ENCODE data around the gene SKAP1. TPM values are rescaled to one million over a fixed set of nuclear protein-coding genes. Genes with fewer than 3 reads are reported as not detected.
"Not testable (repeated sequence)": the region's sequence is repeated elsewhere in the genome, so short reads cannot be mapped to it uniquely, and the experiment has no call there.

The SKAP1 gene
- total RNA-seq, 1 donor from 2014 or later = not detected

- Mint-ChIP-seq H3K27me3 (ENCODE audit: insufficient read depth, low read depth) (peaks cover 3% of the 10 kb centered on the region), H3K36me3 (no peaks in the 10 kb centered on the region), H3K4me3 (no peak overlapping the region), H3K4me1 (no peaks in the 10 kb centered on the region), H3K9me3 (no peaks in the 10 kb centered on the region), H3K27ac (no peak overlapping the region)
- Histone ChIP-seq H3K4me2 (no peak overlapping the region), H3K4me3 (no peak overlapping the region), H3K27ac (no peak overlapping the region), H3K27me3 (peaks cover 83% of the 10 kb centered on the region), H3K9ac (no peak overlapping the region), H3K36me3 (no peaks in the 10 kb centered on the region), H2AFZ (replicated peaks) (no peak overlapping the region), H3K4me1 (no peaks in the 10 kb centered on the region), H4K20me1 (ENCODE audit: low read depth) (no peaks in the 10 kb centered on the region), H3F3A (ENCODE audit: low read depth) (no peaks in the 10 kb centered on the region), H3K79me2 (ENCODE audit: low read depth) (no peaks in the 10 kb centered on the region), H3K9me3 (ENCODE audit: low read depth) (no peaks in the 10 kb centered on the region)
- DNase-seq (ENCODE audit: low spot score) = no peak
- TF ChIP-seq EZH2 (IDR thresholded peaks at IDR 0.05) (no peak), EZH2phosphoT487 (IDR thresholded peaks at IDR 0.05) (no peak), CTCF (IDR thresholded peaks at IDR 0.05) (no peak)
These were observed 56.1 kb downstream of the SKAP1 start for GRCh38 chr17:48373883-48374282.

DNA sequence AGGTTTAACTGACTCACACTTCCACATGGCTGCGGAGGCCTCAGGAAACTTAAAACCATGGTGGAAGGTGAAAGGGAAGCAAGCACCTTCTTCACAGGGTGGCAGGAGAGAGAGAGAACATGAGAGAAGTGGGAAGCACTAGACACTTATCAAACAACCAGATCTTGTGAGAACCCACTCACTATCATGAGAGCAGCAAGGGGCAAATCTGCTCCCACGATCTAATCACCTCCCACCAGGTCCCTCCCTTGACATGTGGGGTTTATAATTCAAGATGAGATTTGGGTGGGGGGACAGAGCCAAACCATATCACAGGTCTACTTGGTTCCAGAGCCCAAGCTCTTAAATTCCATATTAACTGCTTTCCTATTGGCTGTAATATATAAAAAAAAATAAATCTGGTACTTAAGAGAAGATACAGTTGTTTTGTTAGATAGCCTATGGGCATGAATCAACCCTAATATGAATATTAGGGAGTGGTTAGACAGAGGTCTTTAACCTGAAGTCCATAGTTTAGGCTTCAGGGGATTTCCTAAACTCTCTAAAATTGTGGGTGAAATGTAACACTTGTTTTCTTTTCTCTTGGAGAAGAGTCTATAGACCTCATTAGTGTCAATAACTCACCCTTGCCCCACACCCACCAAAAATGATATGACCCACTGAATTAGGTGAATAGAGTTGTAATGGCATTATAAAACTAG lies 56.7 kb downstream of the SKAP1 start:
- Histone ChIP-seq H3K9ac (no peak overlapping the region), H3K27me3 (peaks cover 83% of the 10 kb centered on the region), H2AFZ (replicated peaks) (no peak overlapping the region), H3K79me2 (ENCODE audit: low read depth) (no peaks in the 10 kb centered on the region), H3F3A (ENCODE audit: low read depth) (no peaks in the 10 kb centered on the region), H3K36me3 (no peaks in the 10 kb centered on the region), H3K27ac (no peak overlapping the region), H3K4me3 (no peak overlapping the region), H3K4me2 (no peak overlapping the region), H4K20me1 (ENCODE audit: low read depth) (no peaks in the 10 kb centered on the region), H3K9me3 (ENCODE audit: low read depth) (no peaks in the 10 kb centered on the region), H3K4me1 (no peaks in the 10 kb centered on the region)
- H3K4me3 Mint-ChIP-seq = no peak overlapping the region
- no peaks in the 10 kb centered on the region for H3K9me3 Mint-ChIP-seq
- peaks cover 3% of the 10 kb centered on the region for H3K27me3 Mint-ChIP-seq (ENCODE audit: insufficient read depth, low read depth)
- no peak overlapping the region for H3K27ac Mint-ChIP-seq
- no peaks in the 10 kb centered on the region for H3K4me1 Mint-ChIP-seq
- H3K36me3 Mint-ChIP-seq = no peaks in the 10 kb centered on the region
- no peak for DNase-seq (ENCODE audit: low spot score)
- TF ChIP-seq CTCF (IDR thresholded peaks at IDR 0.05) (no peak), EZH2 (IDR thresholded peaks at IDR 0.05) (no peak), EZH2phosphoT487 (IDR thresholded peaks at IDR 0.05) (no peak)

DNA sequence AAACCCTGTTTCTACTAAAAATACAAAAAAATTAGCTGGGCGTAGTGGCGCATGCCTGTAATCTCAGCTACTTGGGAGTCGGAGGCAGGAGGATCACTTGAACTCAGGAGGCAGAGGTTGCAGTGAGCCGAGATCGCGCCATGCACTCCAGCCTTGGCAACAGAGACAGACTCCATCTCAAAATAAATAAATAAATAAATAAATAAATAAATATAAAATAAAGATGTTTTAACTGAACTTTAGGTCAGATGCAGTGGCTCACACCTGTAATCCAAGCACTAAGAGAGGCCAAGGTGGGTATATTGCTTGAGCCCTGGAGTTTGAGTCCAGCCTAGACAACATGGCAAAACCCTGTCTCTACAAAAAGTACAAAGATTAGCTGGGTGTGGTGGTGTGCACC lies 61.0 kb downstream of the SKAP1 start:
- not testable (repeated sequence) for H3F3A ChIP-seq (ENCODE audit: low read depth); H3K4me1 ChIP-seq; H3K9me3 ChIP-seq (ENCODE audit: low read depth); H3K9ac ChIP-seq; H2AFZ ChIP-seq (replicated peaks); H3K9me3 Mint-ChIP-seq; H3K36me3 Mint-ChIP-seq; H3K4me3 ChIP-seq; H3K4me2 ChIP-seq; H3K36me3 ChIP-seq; H3K27me3 Mint-ChIP-seq (ENCODE audit: insufficient read depth, low read depth); H3K27ac Mint-ChIP-seq; H3K27ac ChIP-seq; H3K79me2 ChIP-seq (ENCODE audit: low read depth); H4K20me1 ChIP-seq (ENCODE audit: low read depth); H3K4me1 Mint-ChIP-seq; DNase-seq (ENCODE audit: low spot score); H3K4me3 Mint-ChIP-seq
- H3K27me3 ChIP-seq = peaks cover 92% of the 10 kb centered on the region

- no peaks in the 10 kb centered on the region for H3K9me3 Mint-ChIP-seq
These were observed 61.6 kb downstream of the SKAP1 start for GRCh38 chr17:48368352-48368908.

More at GRCh38 chr17:48368352-48368908, 61.6 kb downstream of the SKAP1 start:
- Histone ChIP-seq H3F3A (ENCODE audit: low read depth) (no peaks in the 10 kb centered on the region), H3K4me2 (no peak overlapping the region), H3K9me3 (ENCODE audit: low read depth) (no peaks in the 10 kb centered on the region), H3K36me3 (no peaks in the 10 kb centered on the region), H3K27me3 (peaks cover 89% of the 10 kb centered on the region), H3K9ac (no peak overlapping the region), H3K4me1 (no peaks in the 10 kb centered on the region), H2AFZ (replicated peaks) (no peak overlapping the region), H3K27ac (no peak overlapping the region), H4K20me1 (ENCODE audit: low read depth) (no peaks in the 10 kb centered on the region), H3K4me3 (no peak overlapping the region), H3K79me2 (ENCODE audit: low read depth) (no peaks in the 10 kb centered on the region)
- TF ChIP-seq EZH2phosphoT487 (IDR thresholded peaks at IDR 0.05) (no peak), EZH2 (IDR thresholded peaks at IDR 0.05) (no peak), CTCF (IDR thresholded peaks at IDR 0.05) (no peak)
- no peak overlapping the region for H3K4me3 Mint-ChIP-seq
- no peak overlapping the region for H3K27ac Mint-ChIP-seq
- peaks cover 9% of the 10 kb centered on the region for H3K27me3 Mint-ChIP-seq (ENCODE audit: insufficient read depth, low read depth)
- H3K4me1 Mint-ChIP-seq = no peaks in the 10 kb centered on the region
- no peak for DNase-seq (ENCODE audit: low spot score)
- no peaks in the 10 kb centered on the region for H3K36me3 Mint-ChIP-seq
